Measurements from ENCODE around the gene MLST8.

MLST8 gene, protein sequence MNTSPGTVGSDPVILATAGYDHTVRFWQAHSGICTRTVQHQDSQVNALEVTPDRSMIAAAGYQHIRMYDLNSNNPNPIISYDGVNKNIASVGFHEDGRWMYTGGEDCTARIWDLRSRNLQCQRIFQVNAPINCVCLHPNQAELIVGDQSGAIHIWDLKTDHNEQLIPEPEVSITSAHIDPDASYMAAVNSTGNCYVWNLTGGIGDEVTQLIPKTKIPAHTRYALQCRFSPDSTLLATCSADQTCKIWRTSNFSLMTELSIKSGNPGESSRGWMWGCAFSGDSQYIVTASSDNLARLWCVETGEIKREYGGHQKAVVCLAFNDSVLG
- total RNA-seq = 12.2 to 19.1 (median 14.9) reads per million in 4 donors

- peak; percentile 84 to 97 (median 88) for DNase-seq
These were observed at the start of gene MLST8 for GRCh38 chr16:2205104-2205966. Gene MLST8, plus strand, starts transcription at chr16:2205454. Its CDS starts 632 bp downstream, at chr16:2206086.

- DNase-seq = no peak
These were observed 49.0 kb upstream of the MLST8 start for GRCh38 chr16:2155977-2156848.

- no peak for DNase-seq
These were observed 48.4 kb upstream of the MLST8 start for GRCh38 chr16:2156849-2157224.

GRCh38 chr16:2157480-2158261 lies 47.6 kb upstream of the MLST8 start:
- no peak for DNase-seq

GRCh38 chr16:2158262-2158638 lies 47.0 kb upstream of the MLST8 start:
- no peak for DNase-seq

- no peak for DNase-seq
These were observed 45.9 kb upstream of the MLST8 start for GRCh38 chr16:2159175-2159838.

GRCh38 chr16:2160915-2161551 lies 44.2 kb upstream of the MLST8 start:
- no peak for DNase-seq

GRCh38 chr16:2161911-2162310 lies 43.3 kb upstream of the MLST8 start:
- no peak for DNase-seq

GRCh38 chr16:2162676-2163118 lies 42.6 kb upstream of the MLST8 start:
- DNase-seq = no peak

DNA sequence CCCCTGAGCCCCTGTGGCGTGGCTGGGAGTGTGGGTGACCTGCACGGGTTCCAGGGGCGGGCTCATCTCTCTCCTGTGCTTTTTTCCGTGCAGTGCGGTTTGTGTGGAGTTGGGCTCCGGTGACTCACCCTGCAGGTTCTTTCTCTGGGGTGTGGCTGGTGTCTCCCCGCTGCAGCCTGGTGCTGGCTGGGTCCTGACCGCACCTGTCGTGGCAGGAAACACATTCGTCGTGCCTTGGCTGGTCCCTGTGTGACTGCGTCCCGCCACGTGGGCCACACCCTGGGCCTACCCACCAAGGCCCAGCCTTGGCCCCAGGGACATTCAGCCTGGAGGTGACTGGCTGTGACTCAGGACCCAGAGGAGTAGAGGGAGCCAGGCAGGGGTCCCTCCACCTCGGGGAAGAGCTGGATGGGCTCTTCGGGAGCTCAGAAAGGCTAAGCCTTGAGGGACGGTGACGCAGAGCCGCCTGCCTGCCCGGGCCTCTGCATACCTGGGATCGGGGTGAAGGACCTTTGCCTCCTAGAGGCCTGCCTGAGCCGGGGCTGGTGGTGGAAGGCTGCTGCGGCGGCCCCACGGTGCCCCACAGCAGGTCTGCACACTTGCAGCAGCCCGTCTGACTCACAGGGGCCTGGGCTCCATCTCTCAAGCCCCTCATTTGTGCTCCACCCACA lies 41.9 kb upstream of the MLST8 start:
- DNase-seq = peak in 2 of 5 donors; percentile 30 to 35

DNA sequence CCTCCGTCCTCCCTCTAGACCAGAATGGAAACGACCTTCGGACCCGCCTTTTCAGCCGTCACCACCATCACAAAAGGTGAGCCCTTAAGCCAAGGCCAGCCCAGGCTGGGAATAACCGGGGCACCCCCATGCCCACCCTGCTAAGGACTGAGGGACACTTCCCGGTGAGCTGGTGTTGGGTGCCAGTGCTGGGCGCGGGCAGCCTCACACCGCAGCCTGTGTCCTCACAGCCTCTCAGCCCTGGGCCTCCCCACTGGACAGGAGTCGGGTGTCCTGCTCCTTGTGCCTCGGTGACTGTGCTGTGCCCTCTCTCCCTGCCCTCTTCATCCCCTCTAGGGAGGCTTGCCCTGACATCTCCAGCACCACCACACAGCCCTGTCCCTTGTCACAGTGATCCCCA lies 39.4 kb upstream of the MLST8 start:
- no peak for DNase-seq

- no peak for DNase-seq
These were observed 38.8 kb upstream of the MLST8 start for GRCh38 chr16:2166263-2167067.

DNA sequence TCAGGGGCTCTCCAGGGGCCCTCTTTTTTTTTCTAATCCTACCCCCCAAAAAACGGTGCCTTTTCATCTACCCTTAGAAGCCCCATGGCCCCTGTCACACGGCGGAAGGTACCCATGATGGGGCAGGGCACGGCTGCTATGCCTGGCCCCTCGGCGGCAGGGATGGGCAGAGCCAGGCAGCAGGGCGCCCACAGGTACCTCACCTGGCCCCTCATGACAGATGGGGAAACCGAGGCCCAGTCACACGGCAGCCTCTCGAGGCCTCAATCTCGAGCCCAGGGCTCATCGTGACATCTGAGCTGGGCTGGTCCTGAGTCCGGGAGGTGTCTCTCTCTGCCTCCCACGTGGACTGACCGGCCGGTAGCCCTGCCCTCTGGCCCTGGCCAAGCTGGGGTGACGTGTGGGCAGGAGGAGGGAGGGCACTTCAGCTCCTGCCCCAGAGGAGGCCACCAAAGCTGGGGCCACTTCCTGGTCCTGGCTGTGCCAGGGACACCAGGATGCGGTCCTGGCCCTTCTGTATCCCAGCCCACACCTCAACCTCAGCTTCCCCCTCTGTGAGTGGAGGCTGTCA lies 38.1 kb upstream of the MLST8 start:
- no peak for DNase-seq

- no peak for DNase-seq
These were observed 35.2 kb upstream of the MLST8 start for GRCh38 chr16:2170080-2170479.

GRCh38 chr16:2170587-2171435 lies 34.4 kb upstream of the MLST8 start:
- no peak for DNase-seq

DNA sequence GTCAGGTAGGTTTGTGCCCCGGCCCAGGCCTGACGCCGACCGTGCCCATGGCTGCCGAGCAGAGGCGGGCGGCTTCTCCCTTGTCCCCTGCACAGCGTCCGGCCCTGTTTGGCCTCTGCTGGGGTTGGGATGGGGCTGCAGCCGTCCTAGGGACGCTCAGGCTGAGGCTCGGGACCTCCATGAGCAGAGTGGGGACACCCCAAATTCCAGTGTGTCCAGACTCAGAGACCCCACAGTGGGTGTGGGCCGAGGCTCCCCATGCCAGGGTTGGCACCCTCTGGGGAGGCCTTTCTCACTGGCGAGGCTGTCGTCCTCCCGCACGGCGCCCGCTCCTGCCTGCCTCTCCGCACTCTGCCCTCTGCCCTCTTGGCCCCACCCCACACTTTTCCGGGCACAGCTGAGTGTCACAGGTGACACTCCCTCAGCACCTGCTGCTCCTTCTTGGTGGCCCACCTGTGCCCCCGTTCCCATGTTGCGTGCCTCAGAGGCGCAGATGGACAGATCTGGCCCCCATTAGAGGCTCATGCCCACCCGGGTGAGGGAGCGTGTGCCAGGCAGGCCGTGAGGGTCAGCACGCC lies 33.6 kb upstream of the MLST8 start:
- DNase-seq = no peak

GRCh38 chr16:2172688-2173335 lies 32.4 kb upstream of the MLST8 start:
- no peak for DNase-seq

Measured in T-helper 1 cell (primary cell).